GM21528 (cell line): ENCODE results near the gene C1orf174.

Experiments
- ATAC-seq: cut with Tn5 transposase; IDR thresholded peaks from one replicate; pipeline ENCODE4 v1.9.1; 2021; ENCODE audit warnings: mild to moderate bottlenecking, moderate library complexity; ENCODE audit not compliant: unreplicated experiment, low FRiP score

The C1orf174 gene

GRCh38 chr1:3898475-3898735 lies 1.7 kb downstream of the C1orf174 start:
- no peak for ATAC-seq

GRCh38 chr1:3896396-3897000 lies 3.6 kb downstream of the C1orf174 start:
- ATAC-seq = no peak

GRCh38 chr1:3895951-3896325 lies 4.1 kb downstream of the C1orf174 start:
- ATAC-seq = no peak

GRCh38 chr1:3895279-3895950 lies 4.7 kb downstream of the C1orf174 start:
- no peak for ATAC-seq

- no peak for ATAC-seq
Measured at GRCh38 chr1:3894626-3895278, 5.3 kb downstream of the C1orf174 start.

- ATAC-seq = no peak
Measured at GRCh38 chr1:3893190-3893589, 6.9 kb downstream of the C1orf174 start.

- ATAC-seq = no peak
Measured at GRCh38 chr1:3892748-3893147, 7.3 kb downstream of the C1orf174 start.

GRCh38 chr1:3891329-3891865 lies 8.7 kb downstream of the C1orf174 start:
- ATAC-seq = no peak

- ATAC-seq = no peak
Measured at GRCh38 chr1:3890389-3891328, 9.4 kb downstream of the C1orf174 start.

- no peak for ATAC-seq
Measured at GRCh38 chr1:3889936-3890335, 10.1 kb downstream of the C1orf174 start.

- ATAC-seq = no peak
Measured at GRCh38 chr1:3888301-3888700, 11.8 kb downstream of the C1orf174 start.

- no peak for ATAC-seq
Measured at GRCh38 chr1:3886691-3887090, 13.4 kb downstream of the C1orf174 start.

- ATAC-seq = no peak
Measured at GRCh38 chr1:3886106-3886670, 13.9 kb downstream of the C1orf174 start.

- no peak for ATAC-seq
Measured at GRCh38 chr1:3885611-3886010, 14.5 kb downstream of the C1orf174 start.

GRCh38 chr1:3884966-3885365 lies 15.1 kb downstream of the C1orf174 start:
- ATAC-seq = no peak

- ATAC-seq = no peak
Measured at GRCh38 chr1:3883194-3883925, 16.7 kb downstream of the C1orf174 start.

- no peak for ATAC-seq
Measured at GRCh38 chr1:3881193-3881480, 18.9 kb downstream of the C1orf174 start.

GRCh38 chr1:3880429-3881192 lies 19.5 kb downstream of the C1orf174 start:
- ATAC-seq = no peak

- no peak for ATAC-seq
Measured at GRCh38 chr1:3879787-3880428, 20.2 kb downstream of the C1orf174 start.
